ENCODE results near the gene ABHD12B.
"Not testable (repeated sequence)": the region's sequence is repeated elsewhere in the genome, so short reads cannot be mapped to it uniquely, and the experiment has no call there.

The ABHD12B gene

GRCh38 chr14:50937325-50937724 is 65.5 kb downstream of the ABHD12B start:
- DNase-seq = no peak

- DNase-seq = no peak
Measured at GRCh38 chr14:50937800-50938199, 65.9 kb downstream of the ABHD12B start.

DNA sequence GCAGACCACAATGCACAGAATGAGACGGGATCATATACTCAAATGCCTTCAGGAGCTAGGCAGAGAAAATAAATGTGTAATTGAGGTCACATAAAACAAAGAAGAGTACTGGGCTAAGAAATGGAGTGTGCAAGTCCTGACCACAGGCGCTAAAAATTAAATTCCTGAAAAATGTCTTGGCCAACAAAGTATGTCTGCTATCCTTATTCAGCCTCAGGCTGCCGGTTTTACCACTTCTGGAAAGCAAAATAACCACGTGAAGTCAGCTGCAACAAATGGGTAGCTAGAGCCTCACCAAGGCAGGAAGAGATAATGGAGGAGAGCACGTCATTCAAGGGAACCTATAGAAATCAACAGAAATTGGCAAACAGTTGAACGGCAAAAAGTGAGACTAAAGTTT is 69.3 kb downstream of the ABHD12B start:
- DNase-seq = no peak

GRCh38 chr14:50941638-50942037 is 69.8 kb downstream of the ABHD12B start:
- not testable (repeated sequence) for DNase-seq

DNA sequence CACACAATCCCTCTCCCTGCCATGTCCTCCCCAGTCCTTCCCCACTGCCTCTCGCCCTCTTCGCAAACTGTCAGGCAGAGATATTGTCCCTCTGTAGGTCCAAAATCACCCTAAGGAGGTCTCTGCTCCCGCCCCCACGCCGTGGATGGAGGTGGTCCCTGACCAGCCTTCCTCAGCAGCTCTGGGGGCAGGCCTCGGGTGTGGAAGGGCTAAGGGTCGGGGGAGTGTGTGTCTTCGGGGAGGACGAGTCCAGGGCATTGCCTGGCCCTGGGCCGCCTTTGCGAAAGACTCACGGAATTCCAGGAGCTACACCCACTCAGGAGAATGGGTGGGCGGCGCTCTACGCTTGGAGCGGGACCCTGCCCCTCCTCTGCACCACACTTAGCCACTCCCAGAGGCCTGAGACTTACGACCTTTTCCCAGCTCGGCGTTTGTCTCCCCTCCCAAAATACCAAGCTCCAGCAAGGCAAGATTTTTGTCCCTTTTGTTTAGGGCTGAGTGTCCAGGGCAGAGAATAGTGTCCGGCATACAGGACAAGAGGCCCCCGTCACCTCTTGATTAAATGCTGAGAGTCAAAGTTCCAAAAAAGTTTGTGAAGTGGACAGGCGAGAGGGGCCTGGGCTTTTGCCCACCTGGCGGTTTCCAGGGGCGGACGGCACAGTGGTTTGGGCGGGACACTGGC is 71.5 kb downstream of the ABHD12B start:
- no peak for DNase-seq

DNA sequence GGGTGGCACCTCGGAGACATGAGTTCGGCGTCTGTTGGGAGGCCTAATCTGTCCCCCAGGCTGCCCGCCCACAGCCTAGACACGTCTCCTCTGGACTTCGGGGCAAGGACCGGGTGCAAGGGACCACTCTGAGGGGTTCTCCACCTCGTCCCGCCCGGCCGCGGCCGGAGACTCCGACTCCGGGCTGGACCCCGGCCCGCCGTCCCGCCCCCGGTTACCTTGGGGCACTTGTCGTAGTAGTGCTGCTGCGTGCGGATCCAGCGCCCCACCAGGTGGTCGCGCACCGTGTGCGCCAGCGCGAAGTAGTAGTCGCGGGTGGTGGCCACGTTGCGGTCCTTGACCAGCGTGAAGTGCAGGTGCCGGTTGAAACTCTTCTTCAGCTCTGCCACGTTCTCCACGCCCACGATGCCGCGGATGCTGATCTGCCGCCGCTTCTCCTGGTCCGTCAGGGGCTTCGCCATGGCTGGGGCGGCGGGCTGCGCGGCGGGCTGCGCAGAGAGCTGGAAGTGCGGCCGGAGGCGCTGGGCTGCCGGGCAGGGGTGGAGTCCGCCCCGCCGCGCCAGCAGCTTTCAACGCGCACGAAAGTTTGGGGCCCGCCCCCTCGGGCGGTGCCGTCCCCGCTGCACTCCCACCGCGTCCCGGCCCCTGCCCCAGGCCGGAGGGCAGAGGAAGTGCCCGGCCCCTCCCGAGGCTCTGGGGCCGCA is 72.2 kb downstream of the ABHD12B start, which contains the start of gene PYGL:
Gene PYGL, minus strand, starts transcription at position 541 of the 704 bp plus-strand sequence. Its CDS starts 80 bp downstream, at position 461.
- DNase-seq = no peak

GRCh38 chr14:50944647-50945413 is 73.0 kb downstream of the ABHD12B start:
- DNase-seq = no peak

GRCh38 chr14:50946234-50946935 is 74.5 kb downstream of the ABHD12B start:
- DNase-seq = no peak

GRCh38 chr14:50947446-50947845 is 75.6 kb downstream of the ABHD12B start:
- no peak for DNase-seq

GRCh38 chr14:50948205-50948604 is 76.4 kb downstream of the ABHD12B start:
- DNase-seq = no peak

GRCh38 chr14:50951032-50951431 is 79.2 kb downstream of the ABHD12B start:
- DNase-seq = no peak

DNA sequence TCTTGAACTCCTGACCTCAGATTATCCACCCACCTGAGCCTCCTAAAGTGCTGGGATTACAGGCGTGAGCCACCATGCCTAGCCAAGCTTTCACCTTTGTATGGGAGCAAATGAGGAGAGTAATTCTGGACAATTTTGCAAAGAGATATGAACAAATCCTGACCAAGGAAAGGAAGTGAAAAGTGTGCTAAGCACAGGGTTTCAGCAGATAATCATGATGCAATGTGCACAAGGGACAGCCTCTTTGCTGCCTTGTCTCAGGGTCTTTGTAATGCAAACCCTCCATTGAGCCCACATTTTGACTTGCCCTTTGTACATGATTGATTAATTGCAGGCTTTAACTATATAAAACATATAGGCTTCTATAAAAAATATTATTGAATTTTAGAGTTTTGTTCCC is 81.6 kb downstream of the ABHD12B start:
- DNase-seq = no peak

Data from activated T-cell treated with anti-CD3 and anti-CD28 coated beads for 4 hours (primary cell).